Naive thymus-derived CD8-positive, alpha-beta T cell (primary cell): Measurements from ENCODE around the gene SNAI1. TPM values are rescaled to one million over a fixed set of nuclear protein-coding genes. Genes with fewer than 3 reads are reported as not detected.
A peak's percentile ranks its signal among the peaks of the same experiment; 100 is the strongest.
"Not testable (repeated sequence)": the region's sequence is repeated elsewhere in the genome, so short reads cannot be mapped to it uniquely, and the experiment has no call there.

ENCODE experiments used
- ATAC-seq, 2 donors: fragments of 150-1000 bp; cut with Tn5 transposase in 1 of 2; sonication (Bioruptor Pico), chemical (Tn5 transposase) in 1 of 2; 1 replicate in 1 of 2; 2 replicates in 1 of 2; pipeline ENCODE4 v1.10.0; 2021; ENCODE audit warnings: mild to moderate bottlenecking in 2 of 2, moderate library complexity in 2 of 2
- POLR2A ChIA-PET: fragments of 350-600 bp; sonication (Branson Sonifier 250); formaldehyde crosslinking; loops from one replicate; lab custom pipeline; 2021; ENCODE audit warnings: antibody characterized with exemption; lab: Charles Lee
- DNase-seq, 10 donors: peaks; one replicate each; pipeline versions ENCODE4 v3.0.0 to v3.0.0-alpha.2; 2020 to 2022
- H3K27ac Mint-ChIP-seq, 10 donors: one replicate each; pipeline ENCODE4 v1.8.0; 2020 to 2022; ENCODE audit warnings: mild to moderate bottlenecking in 10 of 10, mixed read lengths in 10 of 10, moderate library complexity in 4 of 10, inconsistent platforms in 1 of 10
- H3K27me3 Mint-ChIP-seq, 5 donors: one replicate each; pipeline ENCODE4 v1.8.0; 2021 to 2022; ENCODE audit warnings: mixed read lengths in 5 of 5
- H3K36me3 Mint-ChIP-seq, 3 donors: one replicate each; pipeline ENCODE4 v1.8.0; 2020 to 2022; ENCODE audit warnings: mixed read lengths in 3 of 3, mild to moderate bottlenecking in 2 of 3, inconsistent platforms in 1 of 3
- H3K4me1 Mint-ChIP-seq, 4 donors: one replicate each; pipeline ENCODE4 v1.8.0; 2021 to 2022; ENCODE audit warnings: mixed read lengths in 4 of 4
- H3K4me3 Mint-ChIP-seq, 10 donors: one replicate each; pipeline ENCODE4 v1.8.0; 2020 to 2022; ENCODE audit warnings: mild to moderate bottlenecking in 10 of 10, mixed read lengths in 10 of 10, moderate library complexity in 6 of 10, inconsistent platforms in 1 of 10
- H3K9me3 Mint-ChIP-seq, 9 donors: one replicate each; pipeline ENCODE4 v1.8.0; 2020 to 2022; ENCODE audit warnings: mixed read lengths in 9 of 9, mild to moderate bottlenecking in 3 of 9, inconsistent platforms in 1 of 9, moderate library complexity in 1 of 9
- polyA plus RNA-seq, 3 donors: library from polyadenylated mRNA; unstranded; fragments of 300-500 nt; fragmentation: Illumina TruSeq; gene quantifications; one replicate each; pipeline ENCODE4 v1.2.3, GENCODE V29; 2021
- total RNA-seq, 8 experiments: library from RNA in 2 of 8; stranded (reverse) in 2 of 8; gene quantifications; one replicate each; pipeline ENCODE4 v1.2.3 and lab custom pipeline; 2021 to 2026

Gene SNAI1
- total and polyA plus RNA-seq, 5 experiments from 2014 or later, result 0.25 to 1.5 (median 0.73) TPM; not detected in 1

GRCh38 chr20:49966861-49967260 lies 15.9 kb upstream of the SNAI1 start:
- Mint-ChIP-seq H3K9me3 (no peaks in the 10 kb centered on the region), H3K27ac (no peak overlapping the region), H3K4me3 (no peak overlapping the region), H3K36me3 (peaks cover 0 to 7% (median 0%) of the 10 kb centered on the region in 3 donors), H3K4me1 (peaks cover 0 to 1% (median 0%) of the 10 kb centered on the region in 4 donors), H3K27me3 (no peaks in the 10 kb centered on the region)
- no peak for DNase-seq
- no peak for ATAC-seq
- POLR2A ChIA-PET, result no interaction called here

GRCh38 chr20:49969234-49969633 lies 13.5 kb upstream of the SNAI1 start:
- POLR2A ChIA-PET, result no interaction called here
- H3K27ac Mint-ChIP-seq, result peak overlapping the region in 1 of 10 donors; percentile 34
- no peak for ATAC-seq

GRCh38 chr20:49969946-49970345 lies 12.8 kb upstream of the SNAI1 start:
- ATAC-seq (no peak), DNase-seq (no peak)
- Mint-ChIP-seq H3K27ac (no peak overlapping the region), H3K9me3 (no peaks in the 10 kb centered on the region), H3K27me3 (no peaks in the 10 kb centered on the region), H3K4me1 (peaks cover 0 to 3% (median 0%) of the 10 kb centered on the region in 4 donors), H3K36me3 (no peaks in the 10 kb centered on the region), H3K4me3 (no peak overlapping the region)
- POLR2A ChIA-PET, result no interaction called here

More at GRCh38 chr20:49969234-49969633, 13.5 kb upstream of the SNAI1 start:
- Mint-ChIP-seq H3K4me3 (no peak overlapping the region), H3K36me3 (peaks cover 0 to 1% (median 0%) of the 10 kb centered on the region in 3 donors), H3K4me1 (peaks cover 0 to 3% (median 0%) of the 10 kb centered on the region in 4 donors), H3K27me3 (no peaks in the 10 kb centered on the region), H3K9me3 (no peaks in the 10 kb centered on the region)
- no peak for DNase-seq

- Mint-ChIP-seq H3K9me3 (no peaks in the 10 kb centered on the region), H3K4me3 (no peak overlapping the region), H3K4me1 (peaks cover 0 to 3% (median 0%) of the 10 kb centered on the region in 4 donors), H3K27ac (peak overlapping the region in 1 of 10 donors; percentile 53), H3K36me3 (no peaks in the 10 kb centered on the region), H3K27me3 (no peaks in the 10 kb centered on the region)
- POLR2A ChIA-PET, result no interaction called here
- ATAC-seq (no peak), DNase-seq (no peak)
These were observed 12.3 kb upstream of the SNAI1 start for GRCh38 chr20:49970498-49970897.

GRCh38 chr20:49973981-49974380 lies 8.8 kb upstream of the SNAI1 start:
- DNase-seq (no peak), ATAC-seq (no peak)
- POLR2A ChIA-PET, result no interaction called here
- Mint-ChIP-seq H3K27ac (no peak overlapping the region), H3K4me1 (peaks cover 0 to 4% (median under 1%) of the 10 kb centered on the region in 4 donors), H3K4me3 (no peak overlapping the region), H3K36me3 (no peaks in the 10 kb centered on the region), H3K9me3 (no peaks in the 10 kb centered on the region), H3K27me3 (no peaks in the 10 kb centered on the region)

GRCh38 chr20:49976542-49976941 lies 6.2 kb upstream of the SNAI1 start:
- H3K27ac Mint-ChIP-seq, result no peak overlapping the region
- H3K27me3 Mint-ChIP-seq, result no peaks in the 10 kb centered on the region
- no peak for DNase-seq
- no peaks in the 10 kb centered on the region for H3K36me3 Mint-ChIP-seq
- H3K9me3 Mint-ChIP-seq, result no peaks in the 10 kb centered on the region
- no peak overlapping the region for H3K4me3 Mint-ChIP-seq
- POLR2A ChIA-PET, result interaction anchor here (0.6 kb wide), 1 partner anchor 110 kb away, joined by 4 read pairs; no protein-coding TSS in a partner anchor
- no peak for ATAC-seq
- H3K4me1 Mint-ChIP-seq, result peaks cover 9 to 19% (median 15%) of the 10 kb centered on the region in 4 donors

- not testable (repeated sequence) for ATAC-seq, H3K9me3 Mint-ChIP-seq, H3K27me3 Mint-ChIP-seq, H3K4me3 Mint-ChIP-seq, H3K27ac Mint-ChIP-seq, DNase-seq, H3K36me3 Mint-ChIP-seq
- peaks cover 14 to 26% (median 21%) of the 10 kb centered on the region in 4 donors for H3K4me1 Mint-ChIP-seq
- POLR2A ChIA-PET, result interaction anchor here (0.6 to 1.9 kb wide), 2 partner anchors 41 to 71 kb away, joined by 6 to 8 read pairs; partner anchors contain the start of gene RNF114
These were observed 5.0 kb upstream of the SNAI1 start for GRCh38 chr20:49977740-49978139.

GRCh38 chr20:49978685-49979029 lies 4.1 kb upstream of the SNAI1 start:
- no peaks in the 10 kb centered on the region for H3K9me3 Mint-ChIP-seq
- peaks cover 18 to 34% (median 30%) of the 10 kb centered on the region in 4 donors for H3K4me1 Mint-ChIP-seq
- DNase-seq (no peak), ATAC-seq (no peak)
- no peak overlapping the region for H3K27ac Mint-ChIP-seq
- no peaks in the 10 kb centered on the region for H3K36me3 Mint-ChIP-seq
- H3K4me3 Mint-ChIP-seq, result peak overlapping the region in 2 of 10 donors; percentile 24 to 29
- no peaks in the 10 kb centered on the region for H3K27me3 Mint-ChIP-seq
- POLR2A ChIA-PET, result interaction anchor here (1.6 to 2.7 kb wide), 3 partner anchors 42 to 107 kb away, joined by 7 to 29 read pairs (median 8); partner anchors contain the start of gene RNF114

- POLR2A ChIA-PET, result interaction anchor here (1.6 to 2.7 kb wide), 3 partner anchors 43 to 107 kb away, joined by 7 to 29 read pairs (median 8); partner anchors contain the start of gene RNF114
- Mint-ChIP-seq H3K4me3 (peak overlapping the region in 6 of 10 donors; percentile 36 to 76 (median 44)), H3K4me1 (peaks cover 17 to 40% (median 34%) of the 10 kb centered on the region in 4 donors), H3K27ac (peak overlapping the region in 3 of 10 donors; percentile 12 to 71 (median 66)), H3K27me3 (no peaks in the 10 kb centered on the region), H3K36me3 (no peaks in the 10 kb centered on the region), H3K9me3 (no peaks in the 10 kb centered on the region)
- DNase-seq (peak; percentile 50 to 83 (median 74)), ATAC-seq (peak; percentile 53 to 54)
These were observed 3.5 kb upstream of the SNAI1 start for GRCh38 chr20:49979030-49979832.

- DNase-seq (no peak), ATAC-seq (no peak)
- POLR2A ChIA-PET, result interaction anchor here (1.2 to 2.7 kb wide), 3 partner anchors 44 to 135 kb away, joined by 3 to 29 read pairs (median 5); partner anchors contain the start of gene RNF114
- peak overlapping the region in 7 of 10 donors; percentile 14 to 70 (median 37) for H3K4me3 Mint-ChIP-seq
- H3K4me1 Mint-ChIP-seq, result peaks cover 17 to 40% (median 34%) of the 10 kb centered on the region in 4 donors
- H3K9me3 Mint-ChIP-seq, result no peaks in the 10 kb centered on the region
- no peaks in the 10 kb centered on the region for H3K27me3 Mint-ChIP-seq
- no peaks in the 10 kb centered on the region for H3K36me3 Mint-ChIP-seq
- peak overlapping the region in 6 of 10 donors; percentile 8 to 71 (median 24) for H3K27ac Mint-ChIP-seq
These were observed 2.4 kb upstream of the SNAI1 start for GRCh38 chr20:49980140-49981008.

GRCh38 chr20:49981218-49982071 lies 1.3 kb upstream of the SNAI1 start:
- H3K9me3 Mint-ChIP-seq, result no peaks in the 10 kb centered on the region
- ATAC-seq (no peak), DNase-seq (no peak)
- no peaks in the 10 kb centered on the region for H3K36me3 Mint-ChIP-seq
- peaks cover 17 to 40% (median 34%) of the 10 kb centered on the region in 4 donors for H3K4me1 Mint-ChIP-seq
- POLR2A ChIA-PET, result interaction anchor here (0.6 to 2.2 kb wide), 6 partner anchors 35 to 134 kb away, joined by 3 to 16 read pairs (median 4); partner anchors contain the start of genes RNF114 and UBE2V1
- H3K4me3 Mint-ChIP-seq, result peak overlapping the region; percentile 63 to 80 (median 74)
- H3K27me3 Mint-ChIP-seq, result no peaks in the 10 kb centered on the region
- peak overlapping the region in 7 of 10 donors; percentile 2 to 90 (median 46) for H3K27ac Mint-ChIP-seq
